Ishikawa (cell line): ENCODE data around the gene CEP83.

Experiments used
- EGR1 ChIP-seq: IDR thresholded peaks from 2 replicates; pipeline ENCODE4 v1.6.1; 2012
- EP300 ChIP-seq: IDR thresholded peaks from 2 replicates; pipeline ENCODE4 v1.6.1; 2012; ENCODE audit warnings: borderline replicate concordance
- FOXM1 ChIP-seq: IDR thresholded peaks from 2 replicates; pipeline ENCODE4 v1.6.1; 2012; ENCODE audit warnings: low read depth, borderline replicate concordance
- NFIC ChIP-seq: IDR thresholded peaks from 2 replicates; pipeline ENCODE4 v1.6.1; 2012
- RAD21 ChIP-seq: IDR thresholded peaks from 2 replicates; pipeline ENCODE4 v1.6.1; 2012; ENCODE audit warnings: low read depth
- TAF1 ChIP-seq: IDR thresholded peaks from 2 replicates; pipeline ENCODE4 v1.6.1; 2012; ENCODE audit warnings: low read depth, mild to moderate bottlenecking
- TCF12 ChIP-seq: IDR thresholded peaks from 2 replicates; pipeline ENCODE4 v1.6.1; 2012; ENCODE audit warnings: low read depth
- YY1 ChIP-seq: IDR thresholded peaks from 2 replicates; pipeline ENCODE4 v1.6.1; 2012; ENCODE audit warnings: low read depth
- TF ChIP-seq, protein P1 (sequence below): IDR thresholded peaks from 2 replicates; pipeline ENCODE4 v1.6.1; 2012; ENCODE audit warnings: low read depth, mild to moderate bottlenecking
- TF ChIP-seq, protein P2 (sequence below): IDR thresholded peaks from 2 replicates; pipeline ENCODE4 v1.6.1; 2012

DNA sequence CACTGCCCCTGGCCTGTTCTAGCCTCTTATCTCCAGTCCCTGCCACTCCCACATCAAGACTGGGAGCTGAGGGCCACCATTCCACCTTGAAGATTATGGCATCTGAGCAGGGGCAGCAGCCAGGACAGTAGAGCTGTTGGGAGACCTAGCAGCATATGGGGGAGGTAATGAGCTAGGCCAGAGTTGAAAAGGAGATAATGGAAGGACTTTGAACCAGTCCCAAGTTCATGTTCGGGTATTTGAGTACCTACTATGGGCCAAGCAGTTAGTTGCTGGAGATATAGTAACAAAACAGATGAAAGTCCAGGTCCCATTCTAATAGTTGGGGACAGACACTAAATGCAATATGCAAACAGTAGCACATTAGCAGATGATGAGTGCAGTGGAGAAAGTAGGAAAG, 159.8 kb downstream of the CEP83 start:
- TF ChIP-seq TAF1, result no peak
- TF ChIP-seq, protein P1, sequence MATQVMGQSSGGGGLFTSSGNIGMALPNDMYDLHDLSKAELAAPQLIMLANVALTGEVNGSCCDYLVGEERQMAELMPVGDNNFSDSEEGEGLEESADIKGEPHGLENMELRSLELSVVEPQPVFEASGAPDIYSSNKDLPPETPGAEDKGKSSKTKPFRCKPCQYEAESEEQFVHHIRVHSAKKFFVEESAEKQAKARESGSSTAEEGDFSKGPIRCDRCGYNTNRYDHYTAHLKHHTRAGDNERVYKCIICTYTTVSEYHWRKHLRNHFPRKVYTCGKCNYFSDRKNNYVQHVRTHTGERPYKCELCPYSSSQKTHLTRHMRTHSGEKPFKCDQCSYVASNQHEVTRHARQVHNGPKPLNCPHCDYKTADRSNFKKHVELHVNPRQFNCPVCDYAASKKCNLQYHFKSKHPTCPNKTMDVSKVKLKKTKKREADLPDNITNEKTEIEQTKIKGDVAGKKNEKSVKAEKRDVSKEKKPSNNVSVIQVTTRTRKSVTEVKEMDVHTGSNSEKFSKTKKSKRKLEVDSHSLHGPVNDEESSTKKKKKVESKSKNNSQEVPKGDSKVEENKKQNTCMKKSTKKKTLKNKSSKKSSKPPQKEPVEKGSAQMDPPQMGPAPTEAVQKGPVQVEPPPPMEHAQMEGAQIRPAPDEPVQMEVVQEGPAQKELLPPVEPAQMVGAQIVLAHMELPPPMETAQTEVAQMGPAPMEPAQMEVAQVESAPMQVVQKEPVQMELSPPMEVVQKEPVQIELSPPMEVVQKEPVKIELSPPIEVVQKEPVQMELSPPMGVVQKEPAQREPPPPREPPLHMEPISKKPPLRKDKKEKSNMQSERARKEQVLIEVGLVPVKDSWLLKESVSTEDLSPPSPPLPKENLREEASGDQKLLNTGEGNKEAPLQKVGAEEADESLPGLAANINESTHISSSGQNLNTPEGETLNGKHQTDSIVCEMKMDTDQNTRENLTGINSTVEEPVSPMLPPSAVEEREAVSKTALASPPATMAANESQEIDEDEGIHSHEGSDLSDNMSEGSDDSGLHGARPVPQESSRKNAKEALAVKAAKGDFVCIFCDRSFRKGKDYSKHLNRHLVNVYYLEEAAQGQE, result no peak
- TF ChIP-seq, protein P2, sequence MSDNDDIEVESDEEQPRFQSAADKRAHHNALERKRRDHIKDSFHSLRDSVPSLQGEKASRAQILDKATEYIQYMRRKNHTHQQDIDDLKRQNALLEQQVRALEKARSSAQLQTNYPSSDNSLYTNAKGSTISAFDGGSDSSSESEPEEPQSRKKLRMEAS, result no peak
- no peak for TF ChIP-seq EP300
- TF ChIP-seq YY1, result no peak
- no peak for TF ChIP-seq EGR1
- TF ChIP-seq NFIC, result no peak
- TF ChIP-seq RAD21, result no peak
- no peak for TF ChIP-seq FOXM1
- TF ChIP-seq TCF12, result no peak
